Ovary (tissue), 3 donors: ENCODE data around the gene LIN7B.

Experiments used
- CTCF ChIP-seq, 3 donors: fragments of 450-650 bp in 2 of 3; fragments of 200-600 bp in 1 of 3; IDR thresholded peaks; one replicate each; pipeline versions ENCODE4 v1.5.1 to v1.8.0; 2016 to 2022; ENCODE audit warnings: antibody characterized with exemption in 3 of 3, mild to moderate bottlenecking in 1 of 3
- EP300 ChIP-seq: sonication (generic); formaldehyde crosslinking; IDR thresholded peaks from one replicate; pipeline ENCODE4 v1.6.1; 2017; ENCODE audit warnings: antibody characterized with exemption
- POLR2A ChIP-seq: fragments of 450-650 bp; IDR thresholded peaks from one replicate; pipeline ENCODE4 v1.6.1; 2017; ENCODE audit warnings: antibody characterized with exemption, mild to moderate bottlenecking, moderate library complexity
- donor health status: DM: no; HTN: no; CAD: no.

GRCh38 chr19:49065905-49066512, 48.2 kb upstream of the LIN7B start:
- TF ChIP-seq CTCF (IDR thresholded peaks at IDR 0.05) (no peak), POLR2A (no peak), EP300 (no peak)
